ENCODE measurements around the gene MINK1.

The MINK1 gene

GRCh38 chr17:4860651-4861050 lies 27.5 kb downstream of the MINK1 start:
- no peaks in the 10 kb centered on the region; the same call in 1 of the 2 replicates for H3K4me1 ChIP-seq (ENCODE audit: control insufficient read depth, insufficient read depth, low read length)
- no peak overlapping the region for H3K27ac ChIP-seq (ENCODE audit: extremely low read depth, low read depth, low read length)
- no peak for TF ChIP-seq ZNF626 (tag by site-specific recombination; IDR thresholded peaks at IDR 0.05)
- TF ChIP-seq ZNF302 (tag by site-specific recombination; IDR thresholded peaks at IDR 0.05; ENCODE audit: low read depth) = no peak
- no peak for TF ChIP-seq ZBTB6 (tag by site-specific recombination; IDR thresholded peaks at IDR 0.05)
- no peak for TF ChIP-seq ZNF169 (tag by site-specific recombination; IDR thresholded peaks at IDR 0.05)
- TF ChIP-seq ZNF175 (tag by site-specific recombination; IDR thresholded peaks at IDR 0.05) = no peak
- no peak for TF ChIP-seq ZNF560 (tag by site-specific recombination; IDR thresholded peaks at IDR 0.05; ENCODE audit: borderline replicate concordance)
- TF ChIP-seq KLF10 (tag by site-specific recombination; IDR thresholded peaks at IDR 0.05) = no peak
- TF ChIP-seq PATZ1 (tag by site-specific recombination; IDR thresholded peaks at IDR 0.05) = no peak
- no peak overlapping the region for H3K4me3 ChIP-seq (ENCODE audit: low read depth, low read length)
- ChIA-PET CTCF (interaction anchor here (0.6 to 1.5 kb wide), 5 partner anchors 20 to 848 kb away, joined by 3 to 6 read pairs (median 3); partner anchors contain the start of genes ARRB2 and CHRNE), POLR2A (interaction anchor here (1.2 kb wide), 1 partner anchor 150 kb away, joined by 3 read pairs; no protein-coding TSS in a partner anchor)
- H3K9me3 ChIP-seq (ENCODE audit: control insufficient read depth, insufficient read depth, low read depth, low read length) = no peaks in the 10 kb centered on the region
- H3K36me3 ChIP-seq (ENCODE audit: control insufficient read depth in 2 of 2, insufficient read depth in 1 of 2, low read length in 2 of 2) = peaks cover 0 to 21% of the 10 kb centered on the region in 2 experiments; a peak in 2 of 3 replicates

- Histone ChIP-seq H3K36me3 (ENCODE audit: control insufficient read depth in 2 of 2, insufficient read depth in 1 of 2, low read length in 2 of 2) (peaks cover 0 to 21% of the 10 kb centered on the region in 2 experiments; a peak in 2 of 3 replicates), H3K9me3 (ENCODE audit: control insufficient read depth, insufficient read depth, low read depth, low read length) (no peaks in the 10 kb centered on the region), H3K4me1 (ENCODE audit: control insufficient read depth, insufficient read depth, low read length) (no peaks in the 10 kb centered on the region; the same call in 1 of the 2 replicates), H3K27ac (ENCODE audit: extremely low read depth, low read depth, low read length) (no peak overlapping the region), H3K4me3 (ENCODE audit: low read depth, low read length) (no peak overlapping the region)
- CTCF ChIA-PET = interaction anchor here (0.7 to 1.5 kb wide), 2 partner anchors 20 to 151 kb away, joined by 4 to 6 read pairs; partner anchors contain the start of gene ARRB2
- no peak for TF ChIP-seq ZNF629 (tag by site-specific recombination; IDR thresholded peaks at IDR 0.05)
- TF ChIP-seq ZSCAN4 (tag by site-specific recombination; IDR thresholded peaks at IDR 0.05) = no peak
- no peak for TF ChIP-seq ZNF488 (tag by site-specific recombination; IDR thresholded peaks at IDR 0.05)
- no peak for TF ChIP-seq ZNF473 (tag by site-specific recombination; IDR thresholded peaks at IDR 0.05)
- no peak for TF ChIP-seq HOXD13 (CRISPR knock-in tag; IDR thresholded peaks at IDR 0.05; ENCODE audit: borderline replicate concordance)
- TF ChIP-seq ZNF26 (tag by site-specific recombination; IDR thresholded peaks at IDR 0.05) = no peak
- POLR2A ChIA-PET = interaction anchor here (1.2 kb wide), 1 partner anchor 150 kb away, joined by 3 read pairs; no protein-coding TSS in a partner anchor
Observed at GRCh38 chr17:4861052-4861451, 27.9 kb downstream of the MINK1 start.

GRCh38 chr17:4862720-4863119 lies 29.6 kb downstream of the MINK1 start:
- Histone ChIP-seq H3K27ac (ENCODE audit: extremely low read depth, low read depth, low read length) (no peak overlapping the region), H3K9me3 (ENCODE audit: control insufficient read depth, insufficient read depth, low read depth, low read length) (no peaks in the 10 kb centered on the region), H3K4me3 (ENCODE audit: low read depth, low read length) (no peak overlapping the region), H3K36me3 (ENCODE audit: control insufficient read depth in 2 of 2, insufficient read depth in 1 of 2, low read length in 2 of 2) (peaks cover 0 to 18% of the 10 kb centered on the region in 2 experiments; a peak in 2 of 3 replicates), H3K4me1 (ENCODE audit: control insufficient read depth, insufficient read depth, low read length) (no peaks in the 10 kb centered on the region; the same call in 1 of the 2 replicates)
- TF ChIP-seq ZNF571 (tag by site-specific recombination; IDR thresholded peaks at IDR 0.05) (no peak), ZNF121 (tag by site-specific recombination; IDR thresholded peaks at IDR 0.05) (peak; percentile 99)
- POLR2A ChIA-PET = no interaction called here
- CTCF ChIA-PET = interaction anchor here (0.6 to 1.1 kb wide), 3 partner anchors 22 to 101 kb away, joined by 3 to 5 read pairs (median 3); partner anchors contain the start of gene VMO1
